Esophagus squamous epithelium (tissue), 4 donors: ENCODE measurements around the gene DCUN1D3.
A peak's percentile ranks its signal among the peaks of the same experiment; 100 is the strongest.

Source experiments
- CTCF ChIP-seq, 6 experiments: fragments of 450-650 bp in 4 of 6; fragments of 200-600 bp in 2 of 6; sonication (generic) in 2 of 6; IDR thresholded peaks; one replicate each; pipeline ENCODE4 v1.5.1; 2016 to 2019; ENCODE audit warnings: antibody characterized with exemption in 6 of 6, mild to moderate bottlenecking in 4 of 6, moderate library complexity in 4 of 6
- POLR2A ChIP-seq, 4 donors: fragments of 450-650 bp; IDR thresholded peaks; one replicate each; pipeline ENCODE4 v1.6.1; 2017; ENCODE audit warnings: antibody characterized with exemption in 4 of 4, mild to moderate bottlenecking in 4 of 4, moderate library complexity in 3 of 4

GRCh38 chr16:20901436-20902112 lies 1.4 kb upstream of the DCUN1D3 start:
- peak in 2 of 4 donors; percentile 42 to 43 for TF ChIP-seq POLR2A (IDR thresholded peaks at IDR 0.05)
- TF ChIP-seq CTCF (IDR thresholded peaks at IDR 0.05): no peak
